CD1c-positive myeloid dendritic cell (primary cell): ENCODE measurements around the gene UBR1.
"Not testable (repeated sequence)": the region's sequence is repeated elsewhere in the genome, so short reads cannot be mapped to it uniquely, and the experiment has no call there.

ENCODE experiments used
- DNase-seq: peaks from one replicate; pipeline ENCODE4 v3.0.0-alpha.2; 2016; ENCODE audit errors: extremely low spot score

UBR1 gene

GRCh38 chr15:42974202-42974862 lies 131.5 kb downstream of the UBR1 start:
- no peak for DNase-seq

GRCh38 chr15:42973114-42973513 lies 132.7 kb downstream of the UBR1 start:
- no peak for DNase-seq

DNA sequence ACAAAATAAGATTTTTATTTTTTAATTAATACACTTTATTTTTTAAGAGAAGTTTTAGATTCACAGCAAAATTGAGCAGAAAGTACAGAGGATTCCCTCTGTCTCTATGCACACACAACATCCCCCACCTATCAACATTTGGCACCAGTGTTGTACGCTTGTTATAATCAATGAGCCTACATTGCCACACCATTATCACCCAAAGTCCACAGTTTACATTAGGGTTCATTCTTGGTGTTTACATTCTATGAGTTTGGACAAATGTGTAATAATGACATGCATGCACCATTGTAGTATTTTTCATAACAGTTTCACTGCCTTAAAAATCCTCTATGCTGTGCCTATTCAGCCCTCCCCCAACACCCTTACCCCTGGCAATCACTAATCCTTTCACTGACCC lies 134.0 kb downstream of the UBR1 start:
- DNase-seq = no peak

GRCh38 chr15:42964476-42964875 lies 141.4 kb downstream of the UBR1 start:
- no peak for DNase-seq

GRCh38 chr15:42955518-42955917 lies 150.3 kb downstream of the UBR1 start:
- no peak for DNase-seq

DNA sequence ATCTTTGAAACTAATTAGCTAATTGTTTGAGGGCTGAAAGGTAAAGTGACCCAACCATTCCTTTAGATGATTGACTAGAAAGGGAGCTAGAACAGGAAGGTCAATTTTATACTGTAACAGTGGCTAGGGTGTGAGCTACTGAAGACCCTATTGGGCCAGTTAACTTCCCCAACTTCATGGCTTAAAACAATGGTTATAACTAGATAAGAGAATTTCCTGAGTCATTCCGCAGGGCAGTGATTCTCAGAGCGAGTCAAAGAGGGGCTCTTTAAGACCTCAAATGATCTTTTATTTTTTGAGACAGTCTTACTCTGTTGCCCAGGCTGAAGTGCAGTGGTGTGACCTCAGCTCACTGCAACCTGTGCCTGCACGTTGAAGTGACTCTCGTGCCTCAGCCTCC lies 151.5 kb downstream of the UBR1 start:
- DNase-seq = no peak

- DNase-seq = not testable (repeated sequence)
Observed at GRCh38 chr15:42948898-42949297, 156.9 kb downstream of the UBR1 start.

- DNase-seq = no peak
Observed at GRCh38 chr15:42940527-42940926, 165.3 kb downstream of the UBR1 start.

DNA sequence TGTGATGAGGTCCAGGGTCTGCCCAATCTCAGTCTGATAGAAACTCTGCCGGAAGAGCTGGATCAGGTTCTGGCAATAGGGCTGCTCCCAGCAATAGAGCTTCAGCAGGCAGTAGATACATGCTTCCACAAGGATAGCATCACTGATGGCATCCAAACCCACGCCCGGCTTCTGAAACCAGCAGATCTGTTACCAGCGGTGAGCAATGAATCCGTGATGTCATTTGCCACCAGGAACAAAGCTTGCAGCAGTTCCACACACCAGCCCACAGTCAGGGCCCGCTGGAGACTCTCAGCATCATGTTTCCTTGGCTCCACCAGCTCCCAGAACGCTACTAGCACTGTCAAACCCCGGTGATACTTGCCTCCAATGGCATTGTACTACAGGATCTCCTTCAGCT lies 166.0 kb downstream of the UBR1 start:
- DNase-seq = no peak

GRCh38 chr15:42937143-42937542 lies 168.7 kb downstream of the UBR1 start:
- DNase-seq = no peak

GRCh38 chr15:42933886-42934667 lies 171.8 kb downstream of the UBR1 start:
- DNase-seq = no peak

DNA sequence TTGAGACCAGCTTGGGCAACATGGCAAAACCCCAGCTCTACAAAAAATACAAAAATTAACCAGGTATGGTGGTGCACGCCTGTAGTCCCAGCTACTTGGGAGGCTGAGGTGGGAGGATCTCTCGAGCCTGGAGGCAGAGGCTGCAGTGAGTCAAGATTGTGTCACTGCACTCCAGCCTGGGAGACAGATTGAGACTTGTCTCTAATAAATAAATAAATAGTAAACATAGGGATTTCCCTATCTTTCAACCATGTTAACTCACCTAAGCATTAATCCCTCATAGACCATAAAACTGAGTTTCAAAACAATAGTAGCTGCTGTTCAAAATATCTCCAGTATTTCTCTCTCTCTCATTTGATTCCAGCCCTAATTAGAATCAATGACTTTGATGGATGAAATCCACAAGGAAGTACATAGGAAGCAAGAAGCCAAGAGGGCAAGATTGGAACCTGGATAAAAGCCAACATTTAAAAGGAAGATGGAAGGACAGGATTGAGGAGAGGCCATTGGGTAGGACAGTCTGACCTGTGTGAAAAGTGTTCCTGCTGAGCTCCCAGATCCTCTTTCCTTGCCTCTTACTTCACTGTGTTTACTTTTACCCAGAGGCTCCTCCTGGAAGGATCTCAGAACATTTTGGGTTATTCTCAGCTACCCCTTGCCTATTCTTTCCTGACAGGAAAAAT lies 172.9 kb downstream of the UBR1 start:
- DNase-seq = no peak

DNA sequence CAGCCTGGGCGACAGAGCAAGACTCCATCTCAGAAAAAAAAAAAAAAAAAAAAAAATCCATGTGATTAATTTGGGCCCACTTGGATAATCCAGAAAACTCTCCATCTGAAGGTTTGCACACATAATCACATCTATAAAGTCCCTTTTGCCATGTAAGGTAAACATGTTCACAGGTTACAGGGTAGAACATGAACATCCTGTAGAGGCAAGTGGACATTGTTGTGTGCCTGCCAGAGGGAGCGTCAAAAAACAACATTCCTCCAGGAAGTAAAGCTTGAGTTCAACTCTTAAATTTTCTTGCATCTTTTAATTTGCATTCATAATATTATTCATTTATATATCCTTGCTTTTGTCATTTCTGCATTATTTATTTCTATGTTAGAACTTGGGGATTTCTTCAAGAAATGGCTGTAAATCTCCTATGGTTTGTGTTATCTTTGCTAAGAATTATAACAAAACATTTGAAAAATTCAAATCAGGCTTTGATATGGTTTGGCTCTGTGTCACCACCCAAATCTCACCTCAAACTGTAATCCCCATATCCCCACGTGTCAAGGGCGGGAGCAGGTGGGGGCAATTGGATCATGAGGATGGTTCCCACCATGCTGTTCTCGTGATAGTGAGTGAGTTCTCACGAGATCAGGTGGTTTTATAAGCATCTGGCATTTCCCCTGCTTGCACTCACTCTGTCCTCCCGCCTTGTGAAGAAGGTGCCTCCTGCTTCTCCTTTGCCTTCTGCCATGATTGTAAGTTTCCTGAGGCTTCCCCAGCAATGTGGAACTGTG lies 173.9 kb downstream of the UBR1 start:
- no peak for DNase-seq

GRCh38 chr15:42929306-42929848 lies 176.5 kb downstream of the UBR1 start:
- no peak for DNase-seq

- DNase-seq = peak; percentile 12
Observed at GRCh38 chr15:42921342-42921731, 184.5 kb downstream of the UBR1 start.

- peak; percentile 99 for DNase-seq
Observed at GRCh38 chr15:42920519-42921341, 185.1 kb downstream of the UBR1 start, which contains the start of gene TTBK2. Gene TTBK2, minus strand, starts transcription at chr15:42920778. Its CDS starts 42,161 bp downstream, at chr15:42878617.

DNA sequence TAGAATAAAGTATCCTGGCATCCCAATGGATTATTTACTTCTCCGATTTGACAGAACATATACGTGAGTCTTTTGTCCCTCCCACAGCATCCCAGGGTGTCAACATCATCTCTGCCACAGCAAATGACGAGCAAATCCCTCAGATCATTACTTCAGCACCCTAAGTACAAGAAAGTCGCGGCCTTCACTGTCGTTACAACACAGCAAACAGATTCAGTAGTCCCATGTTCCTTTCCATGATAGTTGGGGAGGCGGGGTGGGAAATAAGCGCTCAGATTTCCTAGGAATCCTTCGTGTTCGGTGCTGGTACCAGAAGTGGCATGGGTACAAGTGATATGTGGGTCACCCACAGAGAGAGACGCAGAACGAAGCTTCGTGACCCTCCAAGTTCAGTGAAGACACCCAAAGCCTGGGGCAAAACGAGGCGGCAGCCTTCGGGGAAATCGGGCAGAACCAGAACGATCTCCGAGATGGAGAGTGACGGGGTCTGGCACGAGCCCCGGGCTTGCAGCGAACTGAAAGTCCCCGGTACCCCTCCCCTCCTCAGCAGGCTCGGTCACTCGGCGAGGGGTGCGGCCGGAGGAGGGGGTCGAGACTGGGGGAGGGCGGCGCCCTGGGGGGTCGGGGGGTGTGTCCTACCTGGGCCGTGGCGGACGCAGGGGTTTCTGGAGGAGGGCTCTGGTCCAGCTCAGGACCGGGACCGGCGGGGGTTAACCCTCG lies 185.9 kb downstream of the UBR1 start:
- DNase-seq = peak; percentile 65

DNA sequence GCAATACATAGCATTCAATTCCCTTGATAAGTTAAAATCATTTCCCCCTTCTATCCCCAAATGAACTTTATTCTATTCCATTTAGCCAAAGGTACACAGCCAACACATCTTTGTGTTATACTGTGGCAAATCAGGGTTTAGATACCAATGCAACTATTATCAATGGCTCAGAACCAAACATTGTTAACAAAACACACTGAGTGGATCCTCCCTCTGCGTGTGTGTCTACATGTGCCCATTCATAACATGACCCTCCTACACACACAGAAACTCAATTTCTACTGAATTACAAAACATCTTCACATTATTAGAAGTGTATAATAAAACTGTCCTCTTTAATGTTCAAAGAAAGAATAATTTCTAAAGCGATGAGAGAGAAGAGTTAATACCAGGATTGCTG lies 186.5 kb downstream of the UBR1 start:
- peak; percentile 49 for DNase-seq

DNA sequence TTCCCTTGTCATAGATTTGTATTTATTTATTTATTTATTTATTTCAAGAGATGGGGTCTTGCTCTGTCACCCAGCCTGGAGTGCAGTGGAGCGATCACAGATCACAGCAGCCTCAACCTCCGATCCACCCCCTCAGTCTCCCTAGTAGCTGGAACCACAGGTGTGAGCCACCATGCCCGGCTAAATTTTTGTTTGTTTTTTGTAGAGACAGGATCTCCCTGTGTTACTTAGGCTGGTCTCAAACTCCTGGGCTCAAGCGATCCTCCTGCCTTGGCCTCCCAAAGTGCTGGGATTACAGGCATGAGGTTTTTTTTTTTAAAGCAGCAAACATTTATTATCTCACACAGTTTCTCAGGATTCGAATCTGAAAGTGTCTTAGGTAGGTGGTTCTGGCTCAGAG lies 187.8 kb downstream of the UBR1 start:
- no peak for DNase-seq

DNA sequence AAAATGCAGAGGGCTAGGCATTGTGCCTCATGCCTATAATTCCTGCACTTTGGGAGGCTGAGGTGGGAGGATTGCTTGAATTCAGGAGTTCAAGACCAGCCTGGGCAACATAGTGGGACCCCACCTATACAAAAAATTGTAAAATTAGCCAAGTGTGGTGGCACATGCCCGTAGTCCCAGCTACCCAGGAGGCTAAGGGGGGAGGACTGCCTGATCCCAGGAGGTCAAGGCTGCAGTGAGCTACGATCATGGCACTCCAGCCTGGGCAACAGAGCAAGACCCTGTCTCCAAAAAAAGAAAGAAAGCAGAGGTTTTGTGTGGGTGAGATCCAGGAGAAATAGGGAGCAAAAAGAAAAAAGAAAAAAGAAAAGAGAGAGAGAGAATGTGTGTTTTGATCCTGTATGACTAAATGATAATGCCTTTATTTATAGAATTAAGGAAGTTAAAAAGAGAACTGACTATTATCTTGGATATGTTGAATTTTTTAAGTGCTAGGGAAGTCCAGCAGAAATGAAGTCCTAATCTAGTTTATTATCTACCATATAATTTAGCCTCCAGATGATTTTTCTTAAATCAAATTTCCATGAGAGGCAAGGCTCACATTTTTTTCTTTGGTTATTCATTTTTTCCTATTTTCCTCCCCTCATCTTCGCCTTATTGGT lies 190.1 kb downstream of the UBR1 start:
- DNase-seq = peak; percentile 56
